Ovary (tissue), 9 donors: ENCODE measurements around the gene HABP2. TPM values are rescaled to one million over a fixed set of nuclear protein-coding genes. Genes with fewer than 3 reads are reported as not detected.

Experiments
- DNase-seq, 5 donors: peaks; one replicate each; pipeline ENCODE4 v3.0.0-alpha.2; 2019 to 2020
- H3K27ac ChIP-seq, 2 donors: fragments of 200-600 bp; one replicate each; pipeline versions ENCODE4 v1.5.1 to v1.8.0; 2019 to 2022
- H3K27me3 ChIP-seq: fragments of 200-600 bp; one replicate; pipeline ENCODE4 v1.8.0; 2022
- H3K36me3 ChIP-seq: fragments of 200-600 bp; sonication (generic); one replicate; pipeline ENCODE4 v1.5.1; 2019
- H3K4me1 ChIP-seq: one replicate; pipeline ENCODE4 v1.8.1; 2013; ENCODE audit warnings: mild to moderate bottlenecking, moderate library complexity; ENCODE audit not compliant: insufficient read depth
- H3K4me3 ChIP-seq: fragments of 200-600 bp; sonication (generic); one replicate; pipeline ENCODE4 v1.5.1; 2017
- H3K9me3 ChIP-seq, 2 donors: fragments of 200-600 bp in 1 of 2; sonication (generic) in 1 of 2; one replicate each; pipeline versions ENCODE4 v1.5.1 to v1.8.1; 2013 to 2019; ENCODE audit warnings: mild to moderate bottlenecking in 1 of 2, moderate library complexity in 1 of 2
- EP300 ChIP-seq: sonication (generic); formaldehyde crosslinking; IDR thresholded peaks from one replicate; pipeline ENCODE4 v1.6.1; 2017; ENCODE audit warnings: antibody characterized with exemption
- POLR2A ChIP-seq: fragments of 450-650 bp; IDR thresholded peaks from one replicate; pipeline ENCODE4 v1.6.1; 2017; ENCODE audit warnings: antibody characterized with exemption, mild to moderate bottlenecking, moderate library complexity
- WGBS, 3 donors: extraction: QIAGEN DNeasy Blood & Tissue Kit in 1 of 3; methylation state at CpG; one replicate each; pipeline versions ENCODE4 v1.1.5 to v1.1.7; 2013 to 2017; 5-methylcytosine and 5-hydroxymethylcytosine counted together
- intact Hi-C, 4 donors: fragments of 100-400 bp; cut with DNase I; formaldehyde crosslinking; loops; one replicate each; pipeline versions ENCODE4 v1.11.0 to v1.15.1; 2022 to 2023
- polyA plus RNA-seq, 2 donors: library from polyadenylated mRNA; stranded (reverse); fragments of 200-250 nt in 1 of 2; fragments of 350-450 nt in 1 of 2; fragmentation: Illumina TruSeq in 1 of 2; extraction: RNeasy Lipid Tissue Mini Kit (QIAGEN cat#74804) in 1 of 2; gene quantifications; one replicate each; pipeline ENCODE4 v1.2.3, GENCODE V29; 2013 to 2014
- total RNA-seq, 7 donors: library from RNA; depleted of rRNA in 2 of 7; stranded (reverse); fragments of >200 nt in 2 of 7; fragmentation: NEBNext Ultra II Directional in 3 of 7; extraction: Animal tissue kit (Norgen Biotek cat#: 25700) in 3 of 7; gene quantifications; one replicate each; pipeline versions ENCODE4 v1.1.0 to v1.2.4, GENCODE V29; 2016 to 2023
- TF ChIP-seq, protein P1 (sequence below), 3 donors: fragments of 450-650 bp in 2 of 3; fragments of 200-600 bp in 1 of 3; IDR thresholded peaks; one replicate each; pipeline versions ENCODE4 v1.5.1 to v1.8.0; 2016 to 2022; ENCODE audit warnings: antibody characterized with exemption in 3 of 3, mild to moderate bottlenecking in 1 of 3
- donor health status: DM: no; HTN: no; CAD: no; lungs with moderate emphysema.
- donor health status: DM: no; HTN: no; CAD: no.
- donor health status: Bipolar disorder and iron deficiency.
- donor health status: DM: yes; HTN: yes; CAD: no.
- donor health status: DM: no; HTN: no; CAD: no.
- donor health status: DM: yes; HTN: yes; CAD: no.

The HABP2 gene
- total and polyA plus RNA-seq, 9 donors: 0.07 to 2.3 (median 0.19) TPM; not detected in 3

DNA sequence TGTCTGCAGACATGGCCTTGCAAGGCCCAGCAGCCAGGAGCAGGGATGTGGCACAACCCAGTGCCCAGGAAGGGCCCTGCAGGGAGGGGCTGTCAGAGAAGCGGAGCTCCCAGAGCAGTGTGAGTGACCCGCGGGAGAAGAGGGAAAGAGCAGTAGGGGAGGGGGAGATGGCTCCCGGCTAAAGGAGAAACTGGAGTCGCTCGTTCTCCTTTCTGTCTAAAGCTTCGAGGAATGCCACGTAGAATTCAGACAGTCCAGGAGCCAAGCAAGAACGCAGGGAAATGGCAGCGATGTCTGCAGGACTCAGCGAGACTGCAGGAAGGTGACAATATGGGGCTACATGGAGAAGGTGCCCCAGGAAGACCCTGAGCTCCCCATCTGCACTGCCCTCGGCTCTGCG is 22.4 kb upstream of the HABP2 start:
- no peak overlapping the region for H3K4me3 ChIP-seq
- 79 to 86% (median 79%) methylated on average over 13 of the region's 13 CpGs for WGBS, 3 donors
- no peaks in the 10 kb centered on the region for H3K36me3 ChIP-seq
- peaks cover 2% of the 10 kb centered on the region for H3K4me1 ChIP-seq
- no peak for DNase-seq
- no peaks in the 10 kb centered on the region for H3K27me3 ChIP-seq
- intact Hi-C loops: no loop called here
- no peak overlapping the region for H3K27ac ChIP-seq
- TF ChIP-seq, protein P1, sequence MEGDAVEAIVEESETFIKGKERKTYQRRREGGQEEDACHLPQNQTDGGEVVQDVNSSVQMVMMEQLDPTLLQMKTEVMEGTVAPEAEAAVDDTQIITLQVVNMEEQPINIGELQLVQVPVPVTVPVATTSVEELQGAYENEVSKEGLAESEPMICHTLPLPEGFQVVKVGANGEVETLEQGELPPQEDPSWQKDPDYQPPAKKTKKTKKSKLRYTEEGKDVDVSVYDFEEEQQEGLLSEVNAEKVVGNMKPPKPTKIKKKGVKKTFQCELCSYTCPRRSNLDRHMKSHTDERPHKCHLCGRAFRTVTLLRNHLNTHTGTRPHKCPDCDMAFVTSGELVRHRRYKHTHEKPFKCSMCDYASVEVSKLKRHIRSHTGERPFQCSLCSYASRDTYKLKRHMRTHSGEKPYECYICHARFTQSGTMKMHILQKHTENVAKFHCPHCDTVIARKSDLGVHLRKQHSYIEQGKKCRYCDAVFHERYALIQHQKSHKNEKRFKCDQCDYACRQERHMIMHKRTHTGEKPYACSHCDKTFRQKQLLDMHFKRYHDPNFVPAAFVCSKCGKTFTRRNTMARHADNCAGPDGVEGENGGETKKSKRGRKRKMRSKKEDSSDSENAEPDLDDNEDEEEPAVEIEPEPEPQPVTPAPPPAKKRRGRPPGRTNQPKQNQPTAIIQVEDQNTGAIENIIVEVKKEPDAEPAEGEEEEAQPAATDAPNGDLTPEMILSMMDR (IDR thresholded peaks at IDR 0.05): no peak
- TF ChIP-seq EP300 (no peak), POLR2A (no peak)
- no peaks in the 10 kb centered on the region for H3K9me3 ChIP-seq

DNA sequence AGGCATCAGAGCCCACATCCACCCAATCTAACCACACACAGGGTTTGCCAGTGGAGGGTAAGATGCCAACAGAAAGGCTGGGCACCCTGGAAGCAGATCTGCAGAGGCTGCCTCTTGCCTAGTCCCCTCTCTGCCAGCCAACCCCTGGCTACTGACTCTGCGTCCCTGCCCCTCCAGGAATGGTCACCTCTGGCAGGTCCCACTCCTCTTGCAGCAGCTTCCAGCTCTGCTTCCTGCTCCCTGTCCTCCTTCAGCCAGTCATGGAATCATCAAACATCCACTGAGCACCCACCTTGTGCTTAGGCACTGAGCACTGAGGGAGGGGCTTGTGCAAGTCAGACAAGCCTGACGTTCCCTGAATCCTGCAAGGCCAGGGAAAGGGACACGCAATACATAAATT is 20.1 kb upstream of the HABP2 start:
- Histone ChIP-seq H3K27ac (no peak overlapping the region), H3K4me3 (no peak overlapping the region), H3K27me3 (no peaks in the 10 kb centered on the region), H3K9me3 (no peaks in the 10 kb centered on the region), H3K36me3 (no peaks in the 10 kb centered on the region), H3K4me1 (no peaks in the 10 kb centered on the region)
- WGBS, 3 donors: 85 to 86% (median 85%) methylated on average over 3 of the region's 3 CpGs
- intact Hi-C loops: no loop called here
- no peak for TF ChIP-seq POLR2A
- TF ChIP-seq EP300: no peak
- TF ChIP-seq, protein P1 (IDR thresholded peaks at IDR 0.05): no peak
- no peak for DNase-seq

DNA sequence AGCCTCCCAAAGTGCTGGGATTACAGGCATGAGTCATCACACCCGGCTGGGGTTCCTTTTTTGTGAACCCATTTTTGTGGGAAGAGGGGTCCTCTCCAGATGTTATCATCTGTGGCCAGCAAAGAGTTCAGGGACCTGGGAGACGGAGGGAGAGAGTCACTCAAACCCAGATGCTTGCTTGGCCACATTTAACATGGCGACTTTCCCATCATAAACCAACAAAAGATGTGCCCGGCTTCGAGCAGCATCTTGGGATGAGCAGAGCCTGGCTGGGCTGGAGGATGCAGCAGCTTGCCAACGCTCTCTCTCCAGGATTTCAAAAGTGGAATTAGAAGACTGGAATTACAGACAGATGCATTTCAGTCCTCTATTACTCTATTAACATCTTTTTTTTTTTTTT is 19.1 kb upstream of the HABP2 start:
- Histone ChIP-seq H3K4me1 (no peaks in the 10 kb centered on the region), H3K27me3 (no peaks in the 10 kb centered on the region), H3K9me3 (no peaks in the 10 kb centered on the region), H3K27ac (no peak overlapping the region), H3K36me3 (no peaks in the 10 kb centered on the region), H3K4me3 (no peak overlapping the region)
- intact Hi-C loops: no loop called here
- DNase-seq: no peak
- WGBS, 3 donors: 76 to 91% (median 81%) methylated on average over 6 of the region's 6 CpGs
- TF ChIP-seq, protein P1 (IDR thresholded peaks at IDR 0.05): no peak
- no peak for TF ChIP-seq POLR2A
- no peak for TF ChIP-seq EP300

DNA sequence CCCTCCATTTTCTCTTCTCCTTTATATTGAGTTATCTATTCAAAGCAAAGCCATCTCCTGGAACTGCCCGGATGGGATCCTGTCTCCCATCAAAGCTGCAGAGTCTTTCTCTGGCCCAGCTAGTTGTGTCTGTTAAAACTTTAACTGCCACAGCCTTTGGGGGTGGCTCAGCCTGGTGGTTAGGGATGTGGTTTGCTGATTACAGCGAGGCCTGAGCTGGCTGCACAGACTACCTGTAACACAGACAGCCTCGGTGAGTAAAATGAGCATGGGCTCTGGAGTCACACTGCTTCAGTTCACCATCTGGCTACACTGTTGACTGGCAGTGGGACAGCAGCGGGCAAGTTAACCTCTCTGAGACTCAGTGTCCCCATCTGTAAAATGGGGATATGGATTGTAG is 18.4 kb upstream of the HABP2 start:
- intact Hi-C loops: no loop called here
- 80 to 82% (median 81%) methylated on average over 4 of the region's 4 CpGs for WGBS, 3 donors
- Histone ChIP-seq H3K4me3 (no peak overlapping the region), H3K4me1 (no peaks in the 10 kb centered on the region), H3K9me3 (no peaks in the 10 kb centered on the region), H3K27me3 (no peaks in the 10 kb centered on the region), H3K36me3 (no peaks in the 10 kb centered on the region), H3K27ac (no peak overlapping the region)
- DNase-seq: no peak
- TF ChIP-seq, protein P1 (IDR thresholded peaks at IDR 0.05): no peak
- TF ChIP-seq EP300: no peak
- no peak for TF ChIP-seq POLR2A

DNA sequence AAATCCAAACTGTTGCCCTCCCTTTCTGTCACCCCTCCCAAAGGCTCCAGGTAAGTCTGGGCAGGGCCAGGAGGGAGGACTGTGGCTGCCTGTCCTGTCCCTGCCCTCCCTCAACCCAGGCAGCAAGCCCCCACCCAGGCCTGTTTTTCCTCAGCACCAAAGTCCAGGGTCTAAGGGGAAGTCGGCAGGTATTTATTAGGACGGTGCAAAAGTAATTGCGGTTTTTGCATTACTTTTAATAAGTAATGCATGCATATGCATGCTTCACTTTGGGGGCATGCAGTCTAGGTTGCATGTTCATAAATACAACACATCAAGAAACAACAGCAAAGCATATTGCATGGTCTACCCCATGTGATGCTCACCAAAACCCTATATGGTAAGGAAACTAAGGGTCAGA is 15.2 kb upstream of the HABP2 start:
- intact Hi-C loops: no loop called here
- Histone ChIP-seq H3K27ac (no peak overlapping the region), H3K36me3 (no peaks in the 10 kb centered on the region), H3K27me3 (no peaks in the 10 kb centered on the region), H3K4me3 (no peak overlapping the region), H3K4me1 (no peaks in the 10 kb centered on the region), H3K9me3 (no peaks in the 10 kb centered on the region)
- TF ChIP-seq, protein P1 (IDR thresholded peaks at IDR 0.05): no peak
- WGBS, 3 donors: 84 to 88% (median 87%) methylated on average over 3 of the region's 3 CpGs
- DNase-seq: no peak
